ENCODE measurements around the gene ESRRB. TPM values are rescaled to one million over a fixed set of nuclear protein-coding genes. Genes with fewer than 3 reads are reported as not detected.

ESRRB gene
- total RNA-seq, 1 experiment from 2014 or later = 0.71 TPM

DNA sequence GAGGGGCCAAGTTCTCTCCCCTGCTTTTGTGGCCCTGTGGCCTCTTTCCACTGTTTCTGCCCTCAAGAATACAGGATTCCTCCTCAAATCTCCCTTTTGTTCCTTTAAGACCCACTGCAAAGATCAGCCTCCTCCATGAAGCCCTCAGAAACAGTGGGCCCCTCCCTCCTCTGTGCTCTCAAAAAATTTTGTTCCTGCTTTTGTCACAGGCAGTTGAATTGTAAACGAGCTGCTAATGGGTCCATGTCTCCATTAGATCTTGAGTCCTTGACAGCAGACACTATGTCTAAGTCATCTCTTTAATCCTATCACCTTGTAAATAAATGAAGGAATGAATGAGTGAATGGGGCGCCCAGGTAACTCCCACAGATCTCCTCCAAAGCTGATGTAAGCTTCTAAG is 175.2 kb downstream of the ESRRB start:
- in situ Hi-C loops (cut with HindIII; ENCODE audit: low pct_unique_long_range_greater_than_20kb, low sequenced_read_pairs) = no loop called here
- DNase-seq (ENCODE audit: low read depth) = no peak

Other genes starting within 250 kb of the ESRRB start
- gene GPATCH2L, start 224.2 kb upstream of the ESRRB start, total RNA-seq (2014; rRNA removed; shearing (Covaris generic); ENCODE audit: low replicate concordance) = 14.0 and 16.0 TPM in 2 replicates

All from Caki2 (cell line).